Stimulated activated CD8-positive, alpha-beta memory T cell treated with anti-CD3 and anti-CD28 coated beads, Interleukin-12 subunit alpha, Interleukin-12 subunit beta, amount 100 ng/mL, for 4 hours (primary cell): ENCODE results near the gene APC2.
A peak's percentile ranks its signal among the peaks of the same experiment; 100 is the strongest.
"Not testable (repeated sequence)": the region's sequence is repeated elsewhere in the genome, so short reads cannot be mapped to it uniquely, and the experiment has no call there.

ENCODE experiments used
- DNase-seq: peaks from one replicate; pipeline ENCODE4 v3.0.0-alpha.2; 2020; ENCODE audit warnings: low read depth

The APC2 gene

DNA sequence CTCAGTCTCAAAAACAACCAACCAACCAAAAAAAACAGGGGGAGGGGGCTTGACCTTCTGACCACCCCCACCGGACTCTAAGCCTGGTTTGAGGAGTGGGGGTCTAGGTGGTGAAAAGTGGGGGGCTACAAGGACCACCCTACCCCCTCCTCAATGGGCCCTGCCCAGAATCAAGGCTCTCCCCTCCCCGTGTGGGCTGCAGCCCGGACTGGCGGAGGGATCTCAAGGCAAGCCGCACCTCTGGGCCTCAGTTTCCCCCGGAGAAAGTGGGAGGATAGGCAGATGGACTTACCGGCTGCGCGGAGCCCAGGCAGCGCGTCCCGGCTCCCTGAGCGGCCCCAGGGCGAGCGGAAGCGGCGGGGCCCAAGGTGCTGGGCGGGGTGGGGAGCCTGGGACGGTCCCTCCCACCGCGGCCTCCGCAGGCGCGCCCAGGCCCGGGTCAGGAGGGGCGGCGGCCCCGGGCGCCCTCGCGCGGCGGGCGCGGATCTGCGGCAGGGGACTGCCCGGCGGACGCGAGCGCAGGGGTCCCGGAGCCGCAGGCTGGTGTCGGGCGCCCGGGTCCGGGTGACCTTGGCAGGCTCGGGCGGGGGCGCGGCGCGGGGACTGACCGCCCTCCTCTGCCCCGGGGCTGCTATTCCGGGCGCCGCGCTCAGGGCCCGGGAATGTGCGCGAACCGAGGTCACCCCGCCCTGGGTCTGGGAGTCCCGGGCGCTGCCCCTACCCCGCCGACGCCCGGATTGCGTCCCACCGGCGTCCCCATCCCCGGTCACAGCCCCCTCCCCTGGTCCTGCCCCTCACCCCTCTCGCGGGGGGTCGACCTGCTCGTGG lies 63.0 kb downstream of the APC2 start, which contains the start of gene ADAMTSL5:
Gene ADAMTSL5, minus strand, starts transcription at position 349 of the 828 bp plus-strand sequence. CDS start 2,076 bp downstream, outside the sequence.
- DNase-seq, result peak; percentile 50

DNA sequence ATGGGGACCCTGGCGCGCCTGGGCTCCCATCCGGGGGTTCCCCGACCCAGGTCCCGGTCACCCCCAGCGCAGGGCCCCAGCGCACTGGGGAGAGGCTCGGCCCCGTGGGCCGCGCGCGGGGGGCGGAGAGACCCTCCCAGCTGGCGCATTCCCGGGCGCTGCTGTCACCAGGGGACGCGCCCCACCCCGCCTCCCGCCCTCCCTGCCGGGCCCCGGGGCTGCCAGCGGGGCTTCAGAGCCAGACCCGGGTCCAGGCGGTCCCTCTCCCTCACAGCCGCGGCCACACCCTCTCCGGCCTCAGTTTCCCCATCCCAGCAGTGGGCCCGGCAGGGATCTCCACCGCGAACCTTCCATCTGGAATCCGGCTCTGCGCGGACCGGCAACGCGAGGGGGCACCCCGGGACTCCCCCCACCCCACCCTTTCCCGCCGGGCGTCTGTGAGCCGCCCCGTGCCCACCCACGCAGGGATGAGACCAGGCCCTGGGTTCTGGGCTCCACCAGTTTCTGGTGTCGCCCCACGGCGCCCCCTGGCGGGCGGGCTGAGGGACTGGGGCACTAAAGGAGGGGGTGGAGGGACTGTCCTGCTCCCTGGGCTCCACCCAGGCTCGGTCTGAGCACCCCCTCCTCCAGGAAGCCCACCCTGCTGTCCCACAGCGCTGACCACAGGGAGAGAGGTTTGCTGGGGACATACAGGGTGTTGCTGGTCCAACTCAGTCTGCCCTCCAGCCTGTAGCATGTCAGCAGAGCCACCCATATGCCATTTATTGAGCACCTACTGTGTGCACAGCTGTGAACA lies 63.8 kb downstream of the APC2 start:
- DNase-seq, result peak; percentile 37

DNA sequence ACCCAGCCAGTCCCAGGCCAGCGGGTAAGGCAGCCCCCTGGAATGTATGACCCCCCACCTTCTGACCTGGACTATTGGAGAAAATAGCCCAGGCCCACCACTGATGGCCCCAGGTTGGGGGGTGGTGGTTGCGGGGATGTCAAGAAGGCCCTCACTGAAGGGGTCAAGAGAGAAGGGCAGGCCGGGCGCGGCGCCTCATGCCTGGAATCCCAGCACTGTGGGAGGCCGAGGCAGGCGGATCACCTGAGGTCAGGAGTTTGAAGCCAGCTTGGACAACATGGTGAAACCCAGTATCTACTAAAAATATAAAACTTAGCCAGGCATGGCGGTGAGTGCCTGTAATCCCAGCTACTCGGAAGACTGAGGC lies 64.4 kb downstream of the APC2 start:
- no peak for DNase-seq

DNA sequence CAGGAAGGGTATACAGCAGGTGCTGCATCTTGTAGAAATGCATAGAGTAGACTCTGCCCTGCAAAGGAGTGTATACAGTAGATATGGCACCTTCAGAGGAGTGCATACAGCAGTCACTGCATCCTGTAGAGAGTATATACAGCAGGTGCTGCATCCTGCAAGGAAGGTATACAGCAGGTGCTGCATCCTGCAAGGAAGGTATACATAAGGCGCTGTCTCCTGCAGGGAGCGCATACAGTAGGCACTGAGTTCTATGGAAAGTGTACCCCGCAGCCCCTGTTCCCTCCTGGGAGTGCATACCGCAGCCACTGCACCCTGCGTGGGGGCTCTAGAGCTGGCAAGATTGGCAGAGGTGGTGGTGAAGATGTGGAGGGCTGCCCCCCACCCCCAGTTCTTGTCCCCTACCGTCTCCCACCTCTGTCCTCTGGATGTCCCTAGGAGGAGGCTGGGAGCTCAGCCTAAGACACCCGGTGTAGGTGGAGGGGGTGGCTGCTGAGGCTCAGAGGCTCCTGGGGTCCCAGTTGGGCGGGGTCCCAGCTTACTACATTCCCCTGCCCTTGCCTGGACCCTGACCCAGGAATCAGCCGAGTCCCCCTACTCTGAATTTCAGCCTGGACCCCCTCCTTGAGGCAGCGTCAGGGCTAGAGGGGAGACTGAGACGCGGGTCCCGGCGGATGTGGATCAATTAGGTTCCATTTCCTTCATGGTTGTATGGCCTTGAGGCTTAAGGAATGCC lies 65.2 kb downstream of the APC2 start:
- DNase-seq, result no peak

DNA sequence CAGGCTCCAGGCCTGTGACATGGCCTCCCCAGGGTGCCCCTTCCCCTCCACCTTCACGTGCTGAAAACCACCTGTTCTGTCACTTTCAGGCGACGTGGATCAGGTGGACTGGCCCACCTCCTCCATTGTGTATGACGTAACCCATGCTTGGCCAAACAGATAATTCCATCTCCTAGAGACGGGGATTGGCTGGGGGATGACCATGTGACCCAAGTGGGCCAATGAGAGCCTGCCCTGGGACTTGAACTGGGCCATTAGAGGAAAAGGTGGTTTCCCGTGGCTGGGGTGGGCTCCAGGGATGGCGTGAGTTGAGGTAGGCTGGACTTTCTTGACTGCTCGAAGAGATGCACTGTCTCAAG lies 66.5 kb downstream of the APC2 start:
- no peak for DNase-seq

DNA sequence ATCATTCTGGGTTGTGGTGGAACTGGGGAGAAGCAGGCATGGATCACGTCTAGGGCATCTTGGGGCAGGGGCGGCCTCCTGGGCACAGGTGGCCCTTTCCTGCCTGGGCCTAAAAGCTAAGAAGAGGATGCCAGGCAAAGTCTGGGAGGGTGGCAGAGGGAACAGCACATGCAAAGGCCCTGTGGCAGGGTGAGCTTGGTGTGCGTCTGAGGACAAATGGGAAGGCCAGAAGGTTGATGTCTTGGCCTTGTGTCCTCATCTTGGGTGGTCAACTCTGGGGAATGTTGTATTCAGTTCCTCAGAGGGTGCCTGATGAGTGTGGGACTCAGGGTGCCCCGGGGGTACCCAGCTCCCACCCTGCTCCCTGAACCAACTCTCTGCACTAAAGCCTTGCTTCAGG lies 68.5 kb downstream of the APC2 start:
- no peak for DNase-seq

DNA sequence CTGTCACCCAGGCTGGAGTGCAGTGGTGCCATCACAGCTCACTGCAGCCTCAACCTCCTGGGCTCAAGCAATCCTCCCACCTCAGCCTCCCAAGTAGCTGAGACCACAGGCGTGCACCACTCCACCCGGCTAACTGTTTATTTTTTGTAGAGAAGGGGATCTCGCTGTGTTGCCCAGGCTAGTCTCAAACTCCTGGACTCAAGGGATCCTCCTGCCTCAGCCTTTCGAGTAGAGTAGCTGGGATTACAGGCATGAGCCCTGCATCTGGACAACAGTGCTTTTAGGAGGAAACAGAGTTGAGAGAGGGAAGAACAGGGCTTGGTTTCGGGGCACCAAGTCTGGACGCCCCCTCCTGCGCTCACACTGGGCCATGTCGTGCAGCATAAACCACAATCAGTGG lies 69.9 kb downstream of the APC2 start:
- DNase-seq, result not testable (repeated sequence)

DNA sequence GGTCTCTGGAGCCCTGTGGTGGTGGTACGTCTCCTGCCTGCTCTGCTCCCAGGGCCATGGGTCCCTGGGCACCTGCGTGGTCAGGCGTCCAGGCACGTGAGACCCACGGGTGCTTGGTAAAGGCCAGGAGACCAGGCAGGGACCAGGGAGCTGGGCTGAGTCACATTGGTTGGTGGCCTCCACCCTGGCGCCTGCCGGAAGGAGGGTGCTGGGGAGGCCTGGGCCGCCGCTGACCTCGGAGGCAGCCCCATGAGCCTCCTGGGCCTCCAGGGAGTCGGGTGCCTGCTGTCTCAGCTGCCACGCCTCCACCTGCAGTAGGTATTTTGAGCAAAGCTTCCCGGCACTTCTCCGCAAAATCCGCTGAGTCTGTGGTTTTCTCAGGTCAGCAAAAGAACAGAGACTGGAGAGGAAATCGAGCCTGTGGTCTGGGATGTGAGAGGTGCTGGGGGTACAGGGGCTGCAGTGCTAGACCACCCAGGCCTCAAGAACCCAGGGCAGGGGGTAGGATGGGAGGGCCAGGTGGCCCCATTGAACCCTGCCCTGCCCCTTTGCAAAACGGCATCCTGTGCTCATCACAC lies 70.4 kb downstream of the APC2 start:
- no peak for DNase-seq

DNA sequence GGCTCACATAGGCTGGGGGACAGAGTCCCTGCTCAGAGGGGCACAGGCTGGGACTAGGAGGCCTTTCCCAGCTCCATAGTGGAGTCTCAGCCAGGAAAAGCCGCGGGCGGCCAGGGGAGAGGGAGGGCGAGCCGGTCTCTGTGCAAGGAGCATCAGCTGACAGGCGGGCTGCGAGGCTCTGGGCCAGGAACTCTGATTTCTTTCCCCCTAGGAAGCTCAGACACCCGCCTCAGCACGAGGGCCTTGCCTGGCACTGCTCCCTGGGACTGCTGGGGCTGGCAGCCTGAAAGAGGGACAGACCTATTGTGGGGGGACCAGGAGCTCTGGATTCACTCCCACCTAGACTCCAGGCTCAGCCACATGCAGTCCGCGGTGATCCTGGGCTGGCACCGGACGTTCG lies 71.7 kb downstream of the APC2 start:
- DNase-seq, result no peak

DNA sequence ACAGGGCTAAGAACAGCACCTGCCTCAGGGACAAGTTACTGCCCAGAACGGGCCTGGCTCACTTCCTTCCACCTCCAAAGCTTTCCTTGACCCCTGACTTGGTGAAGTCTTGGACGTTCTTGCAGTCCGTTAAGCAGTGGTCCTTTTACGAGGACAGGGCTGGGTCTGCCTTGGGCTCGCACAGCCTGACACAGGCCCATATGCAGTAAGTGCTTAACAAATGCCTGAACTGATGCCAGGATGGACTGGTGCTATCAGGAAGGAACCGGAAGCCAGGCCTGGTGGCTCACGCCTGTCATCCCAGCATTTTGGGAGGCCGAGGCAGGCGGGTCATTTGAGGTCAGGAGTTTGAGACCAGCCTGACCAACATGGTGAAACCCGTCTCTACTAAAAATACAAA lies 72.1 kb downstream of the APC2 start:
- no peak for DNase-seq

DNA sequence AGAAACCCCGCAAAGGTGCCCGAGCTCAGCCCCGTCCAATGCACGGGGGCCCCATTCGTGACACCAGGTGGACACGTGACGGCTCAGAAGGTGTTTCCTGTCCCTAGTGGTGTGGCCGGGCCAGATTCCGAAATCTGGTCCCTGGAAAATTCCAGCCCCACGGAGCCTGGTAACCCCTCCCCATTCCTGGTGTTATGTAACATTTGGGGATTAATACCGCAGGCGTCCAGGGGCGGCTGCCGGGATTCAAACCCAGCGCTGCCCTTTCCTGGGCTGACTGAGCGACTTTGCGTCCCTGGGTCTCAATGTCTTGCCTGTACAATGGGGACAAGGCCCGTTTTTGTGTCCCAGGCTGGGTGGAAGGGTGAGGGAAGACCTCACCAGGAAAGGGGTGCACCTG lies 72.9 kb downstream of the APC2 start:
- DNase-seq, result no peak
